ENCODE measurements around the gene IARS1.

Gene IARS1

GRCh38 chr9:92265154-92265553 is 28.3 kb downstream of the IARS1 start:
- TF ChIP-seq, protein P1, sequence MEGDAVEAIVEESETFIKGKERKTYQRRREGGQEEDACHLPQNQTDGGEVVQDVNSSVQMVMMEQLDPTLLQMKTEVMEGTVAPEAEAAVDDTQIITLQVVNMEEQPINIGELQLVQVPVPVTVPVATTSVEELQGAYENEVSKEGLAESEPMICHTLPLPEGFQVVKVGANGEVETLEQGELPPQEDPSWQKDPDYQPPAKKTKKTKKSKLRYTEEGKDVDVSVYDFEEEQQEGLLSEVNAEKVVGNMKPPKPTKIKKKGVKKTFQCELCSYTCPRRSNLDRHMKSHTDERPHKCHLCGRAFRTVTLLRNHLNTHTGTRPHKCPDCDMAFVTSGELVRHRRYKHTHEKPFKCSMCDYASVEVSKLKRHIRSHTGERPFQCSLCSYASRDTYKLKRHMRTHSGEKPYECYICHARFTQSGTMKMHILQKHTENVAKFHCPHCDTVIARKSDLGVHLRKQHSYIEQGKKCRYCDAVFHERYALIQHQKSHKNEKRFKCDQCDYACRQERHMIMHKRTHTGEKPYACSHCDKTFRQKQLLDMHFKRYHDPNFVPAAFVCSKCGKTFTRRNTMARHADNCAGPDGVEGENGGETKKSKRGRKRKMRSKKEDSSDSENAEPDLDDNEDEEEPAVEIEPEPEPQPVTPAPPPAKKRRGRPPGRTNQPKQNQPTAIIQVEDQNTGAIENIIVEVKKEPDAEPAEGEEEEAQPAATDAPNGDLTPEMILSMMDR (IDR thresholded peaks at IDR 0.05; ENCODE audit: borderline replicate concordance, insufficient read depth, low read depth, low read length), result no peak
- no peak overlapping the region for H3K4me3 ChIP-seq (ENCODE audit: low read depth, low read length)

GRCh38 chr9:92263131-92263530 is 30.4 kb downstream of the IARS1 start:
- TF ChIP-seq, protein P1 (IDR thresholded peaks at IDR 0.05; ENCODE audit: borderline replicate concordance, insufficient read depth, low read depth, low read length), result no peak
- H3K4me3 ChIP-seq (ENCODE audit: low read depth, low read length), result no peak overlapping the region

DNA sequence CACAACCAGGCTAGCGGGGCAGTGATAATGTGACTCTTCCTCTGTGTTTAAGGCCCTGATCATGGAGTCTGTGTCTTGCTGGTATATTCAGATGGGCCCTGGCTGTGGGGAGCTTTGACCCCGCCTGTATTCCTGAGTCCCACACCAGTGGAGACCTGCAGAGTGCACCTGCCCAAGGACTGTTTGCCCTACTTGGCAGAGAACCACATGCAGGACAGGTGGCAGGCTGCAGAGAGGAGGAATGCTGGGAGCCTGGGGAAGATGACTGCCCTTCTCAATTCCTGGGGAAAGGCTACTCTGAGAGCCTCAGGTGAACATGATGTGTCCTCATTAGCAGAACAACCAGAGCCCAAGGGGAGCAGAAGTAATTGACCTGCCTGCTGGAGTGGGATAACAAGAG is 36.2 kb downstream of the IARS1 start:
- TF ChIP-seq, protein P1 (IDR thresholded peaks at IDR 0.05; ENCODE audit: borderline replicate concordance, insufficient read depth, low read depth, low read length), result no peak
- no peak overlapping the region for H3K4me3 ChIP-seq (ENCODE audit: low read depth, low read length)

DNA sequence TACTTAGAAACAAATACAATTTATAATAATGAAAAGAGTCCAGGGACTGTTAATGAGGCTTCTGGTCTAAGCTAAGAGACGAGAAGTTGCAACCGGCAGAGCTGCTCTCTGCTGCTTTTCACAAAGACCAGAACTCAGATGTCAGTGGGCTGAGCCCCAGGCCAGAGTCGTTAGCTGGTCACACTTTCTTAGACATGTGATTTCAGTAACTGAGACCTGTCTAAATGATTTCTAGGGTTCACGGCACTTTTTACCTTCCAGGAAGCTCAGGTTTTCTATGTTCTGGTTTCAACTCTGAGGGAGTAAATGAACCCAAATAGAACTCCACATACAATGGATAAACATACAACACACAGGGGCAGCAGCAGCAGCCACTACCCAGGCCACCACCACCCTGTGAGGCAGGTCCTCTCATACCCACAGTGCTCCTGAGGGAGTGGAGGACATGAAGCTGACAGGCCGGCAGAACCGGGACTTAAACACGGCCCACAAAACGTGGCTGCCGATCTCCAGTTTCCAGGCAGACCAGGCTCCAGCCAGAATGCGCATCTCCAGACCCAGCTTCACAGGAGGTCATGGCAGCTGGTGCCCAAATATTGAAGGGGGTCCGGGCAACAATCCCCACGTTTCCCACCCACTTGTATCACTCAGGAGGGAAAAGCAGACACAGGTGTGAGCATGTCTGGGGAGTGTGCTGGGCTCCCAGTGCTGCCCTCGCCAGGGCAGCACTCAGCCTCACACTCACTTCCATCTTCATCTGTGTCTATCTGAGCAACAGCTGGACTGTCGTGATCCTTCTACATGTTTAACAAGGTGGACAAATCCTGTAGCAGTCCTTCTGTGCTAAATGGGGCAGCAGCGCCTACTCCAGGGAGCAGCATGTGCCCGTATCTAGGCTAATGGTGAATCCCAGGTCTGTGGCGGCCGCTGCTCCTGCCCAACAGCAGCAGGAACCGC is 38.8 kb downstream of the IARS1 start:
- TF ChIP-seq, protein P1 (IDR thresholded peaks at IDR 0.05; ENCODE audit: borderline replicate concordance, insufficient read depth, low read depth, low read length), result no peak
- H3K4me3 ChIP-seq (ENCODE audit: low read depth, low read length), result no peak overlapping the region

DNA sequence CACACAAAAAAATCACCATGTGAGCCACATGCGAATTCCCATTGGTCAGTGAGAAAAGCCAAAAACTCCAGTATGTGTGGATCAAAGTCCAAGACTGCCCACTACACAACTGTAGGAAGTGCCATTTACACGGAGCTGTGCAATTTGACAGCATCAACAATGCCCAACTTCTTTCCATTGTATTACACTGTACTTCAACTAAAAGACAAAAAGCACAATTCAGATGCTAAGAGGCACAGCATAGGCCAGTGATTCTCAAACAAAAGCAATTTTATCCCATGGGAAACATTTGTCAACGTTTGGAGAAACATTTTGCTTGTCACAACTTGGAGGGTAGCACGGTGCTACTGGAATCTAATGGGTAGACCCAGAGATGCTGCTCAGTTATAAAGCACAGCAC is 39.8 kb downstream of the IARS1 start:
- TF ChIP-seq, protein P1 (IDR thresholded peaks at IDR 0.05; ENCODE audit: borderline replicate concordance, insufficient read depth, low read depth, low read length), result no peak
- no peak overlapping the region for H3K4me3 ChIP-seq (ENCODE audit: low read depth, low read length)

DNA sequence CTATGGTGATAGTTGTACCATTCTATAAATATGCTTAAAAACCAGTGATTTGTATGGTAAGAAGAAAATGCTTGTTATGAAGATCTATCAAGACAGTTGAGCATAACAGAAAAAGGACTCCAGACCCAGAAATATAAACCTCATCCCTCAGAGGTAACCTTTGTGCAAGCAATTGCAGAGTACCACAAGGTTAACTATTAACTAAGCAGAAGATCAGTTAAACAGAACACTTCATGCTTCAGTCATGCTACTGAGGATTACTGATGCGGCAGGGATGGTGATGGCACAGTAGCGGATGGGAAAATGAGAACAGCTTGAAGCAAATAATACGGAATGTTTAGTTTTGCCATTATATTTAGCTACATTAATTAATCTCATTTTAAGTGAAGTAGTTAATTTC is 45.5 kb downstream of the IARS1 start:
- TF ChIP-seq, protein P1 (IDR thresholded peaks at IDR 0.05; ENCODE audit: borderline replicate concordance, insufficient read depth, low read depth, low read length), result no peak
- H3K4me3 ChIP-seq (ENCODE audit: low read depth, low read length), result no peak overlapping the region

DNA sequence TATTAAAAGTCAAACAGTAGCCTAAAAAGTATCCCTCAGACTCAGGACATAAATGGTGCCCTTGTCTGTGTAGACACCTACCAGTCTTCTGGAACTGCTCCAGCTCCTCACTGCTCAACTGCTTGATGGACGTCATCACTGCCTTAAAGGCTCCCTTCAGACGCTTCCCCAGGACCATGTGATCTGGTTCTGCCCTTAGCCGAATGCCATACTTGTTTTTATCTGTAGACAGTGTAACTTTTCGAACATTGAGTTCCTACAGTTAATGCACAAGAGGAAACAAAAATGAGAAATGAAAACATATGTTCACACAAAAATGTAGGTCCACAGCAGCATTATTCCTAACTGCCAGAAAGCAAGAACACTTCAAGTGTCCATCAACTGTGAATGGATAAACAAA is 46.2 kb downstream of the IARS1 start:
- TF ChIP-seq, protein P1 (IDR thresholded peaks at IDR 0.05; ENCODE audit: borderline replicate concordance, insufficient read depth, low read depth, low read length), result no peak
- no peak overlapping the region for H3K4me3 ChIP-seq (ENCODE audit: low read depth, low read length)
